Measurements from ENCODE around the gene CAB39. TPM values are rescaled to one million over a fixed set of nuclear protein-coding genes. Genes with fewer than 3 reads are reported as not detected.

Gene CAB39
- total and polyA plus RNA-seq, 2 donors (not counting 3 experiments of a cell fraction or from before 2014, with no cell fraction given), result 25.7 to 53.7 TPM

DNA sequence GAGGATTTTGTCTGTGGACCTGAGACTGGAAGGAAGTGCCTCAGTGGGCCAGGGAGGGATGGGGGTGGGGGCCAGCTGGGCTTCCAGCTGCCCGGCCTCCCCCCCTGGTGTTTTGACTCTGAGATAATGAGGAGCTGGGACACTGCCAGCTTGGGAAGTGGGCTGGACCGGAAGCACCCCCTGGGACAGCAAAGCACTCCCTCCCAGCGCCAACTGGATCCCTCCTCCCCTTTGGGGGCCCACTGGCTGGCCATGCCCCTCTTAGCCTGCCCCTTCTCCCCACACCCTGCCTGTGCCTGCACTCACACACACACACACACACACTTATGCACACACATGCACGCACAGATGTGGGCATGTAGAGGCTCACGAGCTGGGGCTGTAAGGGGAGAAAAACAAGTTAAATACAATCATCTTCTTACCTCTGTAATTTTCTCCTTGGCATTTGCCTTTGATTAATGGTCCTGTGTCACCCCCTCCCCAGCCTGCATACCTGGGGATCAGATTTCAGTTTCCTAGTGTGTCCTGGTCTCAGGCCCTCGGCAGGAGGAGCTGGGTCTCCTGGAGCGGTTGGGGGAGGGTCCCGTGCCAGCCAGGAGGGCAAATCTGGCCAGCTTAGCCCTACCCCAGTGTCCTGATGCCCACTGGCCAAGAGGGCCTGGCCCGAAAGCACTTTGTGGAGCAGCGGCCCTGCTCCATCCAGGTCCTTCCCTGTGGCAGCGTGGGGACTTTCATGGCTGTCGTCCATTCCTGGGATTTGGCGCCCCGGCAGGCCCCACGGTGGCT lies 155.7 kb downstream of the CAB39 start:
- Histone ChIP-seq H3K27me3 (ENCODE audit: control insufficient read depth in 2 of 2, insufficient read depth in 2 of 2, low read length in 2 of 2) (peaks cover 17 to 20% of the 10 kb centered on the region in 2 experiments), H4K20me1 (replicated peaks; ENCODE audit: control insufficient read depth, extremely low read depth, insufficient read depth, low read length) (no peaks in the 10 kb centered on the region), H3K9me1 (replicated peaks; ENCODE audit: control insufficient read depth, extremely low read depth, insufficient read depth, low read length) (no peaks in the 10 kb centered on the region), H3K4me1 (ENCODE audit: control insufficient read depth, extremely low read depth, insufficient read depth, low read length) (peaks cover 4% of the 10 kb centered on the region), H2AFZ (ENCODE audit: low read depth, low read length) (no peak overlapping the region), H3K4me2 (ENCODE audit: insufficient read depth, low read length) (no peak overlapping the region), H3K9ac (replicated peaks; ENCODE audit: extremely low read depth, insufficient read depth, low read length) (no peak overlapping the region), H3K27ac (ENCODE audit: insufficient read depth, low read depth, low read length) (no peak overlapping the region), H3K4me3 (replicated peaks in 1 of 3; ENCODE audit: insufficient read depth in 1 of 3, low read depth in 1 of 3, low read length in 3 of 3) (no peak overlapping the region), H3K79me2 (ENCODE audit: control insufficient read depth, insufficient read depth, low read length) (no peaks in the 10 kb centered on the region), H3K9me3 (replicated peaks; ENCODE audit: control insufficient read depth, insufficient read depth, low read length) (no peaks in the 10 kb centered on the region), H3K36me3 (ENCODE audit: control insufficient read depth in 2 of 2, extremely low read depth in 1 of 2, insufficient read depth in 2 of 2, low read length in 2 of 2) (no peaks in the 10 kb centered on the region)
- POLR2A ChIA-PET, result no interaction called here
- no peak for FAIRE-seq
- TF ChIP-seq, protein P1, sequence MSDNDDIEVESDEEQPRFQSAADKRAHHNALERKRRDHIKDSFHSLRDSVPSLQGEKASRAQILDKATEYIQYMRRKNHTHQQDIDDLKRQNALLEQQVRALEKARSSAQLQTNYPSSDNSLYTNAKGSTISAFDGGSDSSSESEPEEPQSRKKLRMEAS (IDR thresholded peaks at IDR 0.05; ENCODE audit: insufficient read depth, insufficient read length), result no peak
- TF ChIP-seq FOS (IDR thresholded peaks at IDR 0.05; ENCODE audit: borderline replicate concordance, insufficient read depth, low read length), result no peak
- no peak for TF ChIP-seq EZH2 (IDR thresholded peaks at IDR 0.05; ENCODE audit: borderline replicate concordance, low read depth, low read length, severe bottlenecking)
- TF ChIP-seq POLR2A (IDR thresholded peaks at IDR 0.05; ENCODE audit: low read depth, low read length), result no peak
- TF ChIP-seq, protein P2, sequence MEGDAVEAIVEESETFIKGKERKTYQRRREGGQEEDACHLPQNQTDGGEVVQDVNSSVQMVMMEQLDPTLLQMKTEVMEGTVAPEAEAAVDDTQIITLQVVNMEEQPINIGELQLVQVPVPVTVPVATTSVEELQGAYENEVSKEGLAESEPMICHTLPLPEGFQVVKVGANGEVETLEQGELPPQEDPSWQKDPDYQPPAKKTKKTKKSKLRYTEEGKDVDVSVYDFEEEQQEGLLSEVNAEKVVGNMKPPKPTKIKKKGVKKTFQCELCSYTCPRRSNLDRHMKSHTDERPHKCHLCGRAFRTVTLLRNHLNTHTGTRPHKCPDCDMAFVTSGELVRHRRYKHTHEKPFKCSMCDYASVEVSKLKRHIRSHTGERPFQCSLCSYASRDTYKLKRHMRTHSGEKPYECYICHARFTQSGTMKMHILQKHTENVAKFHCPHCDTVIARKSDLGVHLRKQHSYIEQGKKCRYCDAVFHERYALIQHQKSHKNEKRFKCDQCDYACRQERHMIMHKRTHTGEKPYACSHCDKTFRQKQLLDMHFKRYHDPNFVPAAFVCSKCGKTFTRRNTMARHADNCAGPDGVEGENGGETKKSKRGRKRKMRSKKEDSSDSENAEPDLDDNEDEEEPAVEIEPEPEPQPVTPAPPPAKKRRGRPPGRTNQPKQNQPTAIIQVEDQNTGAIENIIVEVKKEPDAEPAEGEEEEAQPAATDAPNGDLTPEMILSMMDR (IDR thresholded peaks at IDR 0.05; ENCODE audit: extremely low read depth in 1 of 2, insufficient read depth in 1 of 2, low read depth in 1 of 2, low read length in 2 of 2), result no peak
- no peak for TF ChIP-seq POLR2AphosphoS5 (IDR thresholded peaks at IDR 0.05; ENCODE audit: insufficient read depth, low read depth, low read length)
- TF ChIP-seq GATA2 (IDR thresholded peaks at IDR 0.05; ENCODE audit: insufficient read depth, insufficient read length, low read depth, low read length), result no peak
- no peak for TF ChIP-seq MYC (IDR thresholded peaks at IDR 0.05; ENCODE audit: low read depth, low read length)
- no peak for TF ChIP-seq JUN (IDR thresholded peaks at IDR 0.05; ENCODE audit: borderline replicate concordance, insufficient read depth, insufficient read length, low read depth)
- no peak for DNase-seq (ENCODE audit: low read depth, low spot score)
- no TSS peak for BruUV-seq (replicated peaks)
- CTCF ChIA-PET, result no interaction called here
- intact Hi-C loops (cut with micrococcal nuclease) (no loop called here), dilution Hi-C loops (cut with MboI; ENCODE audit: extremely low pct_ligation_motif_present, low sequenced_read_pairs) (no loop called here)

All from endothelial cell of umbilical vein (primary cell).